NCI-H774 (cell line): ENCODE data around the gene ASB18.
A peak's percentile ranks its signal among the peaks of the same experiment; 100 is the strongest.

ENCODE experiments used
- DNase-seq: peaks from one replicate; lab custom pipeline; 2025; lab: John Stamatoyannopoulos, UW

The ASB18 gene

DNA sequence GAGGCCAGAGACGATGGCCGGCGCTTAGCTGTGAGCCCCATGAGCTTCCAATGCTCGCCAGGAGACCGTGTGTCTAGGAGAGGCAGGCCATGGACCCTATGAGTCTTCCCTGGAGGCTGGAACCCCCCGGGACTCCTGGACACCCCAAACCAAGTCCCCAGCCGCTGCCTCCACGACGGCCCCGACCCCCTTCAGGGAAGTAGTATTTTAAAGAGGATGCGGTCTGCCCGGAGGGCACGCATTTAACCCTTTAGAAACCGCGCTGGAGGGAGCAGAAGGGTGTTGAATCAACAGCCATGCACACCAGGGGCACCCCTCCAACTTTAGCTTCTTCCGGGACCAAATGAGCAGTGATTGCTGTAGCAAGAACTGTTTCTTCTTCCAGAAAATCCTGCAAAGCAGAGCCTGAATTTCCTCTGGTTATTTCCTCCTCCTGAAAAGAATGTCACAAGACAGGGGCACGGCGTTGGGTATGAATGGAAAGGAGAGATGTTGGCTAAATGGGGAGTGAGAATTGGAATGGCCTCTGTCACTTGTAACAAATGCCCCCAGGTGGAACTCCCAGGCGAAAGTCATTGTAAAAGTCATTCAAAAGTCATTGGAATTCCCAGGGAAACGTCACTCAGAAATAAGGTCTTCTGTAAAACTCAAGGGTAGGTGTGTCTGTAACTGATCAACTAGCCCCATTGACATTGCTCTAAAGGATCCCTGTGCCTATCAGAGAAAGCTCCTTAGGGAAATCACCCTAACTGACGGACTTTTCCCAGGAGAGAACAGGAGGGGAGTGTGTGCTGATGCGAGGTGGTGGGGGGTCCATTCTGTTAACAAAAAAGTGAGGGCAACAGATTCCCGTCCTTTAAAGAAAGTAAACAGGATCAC lies 90.2 kb downstream of the ASB18 start:
- no peak for DNase-seq

DNA sequence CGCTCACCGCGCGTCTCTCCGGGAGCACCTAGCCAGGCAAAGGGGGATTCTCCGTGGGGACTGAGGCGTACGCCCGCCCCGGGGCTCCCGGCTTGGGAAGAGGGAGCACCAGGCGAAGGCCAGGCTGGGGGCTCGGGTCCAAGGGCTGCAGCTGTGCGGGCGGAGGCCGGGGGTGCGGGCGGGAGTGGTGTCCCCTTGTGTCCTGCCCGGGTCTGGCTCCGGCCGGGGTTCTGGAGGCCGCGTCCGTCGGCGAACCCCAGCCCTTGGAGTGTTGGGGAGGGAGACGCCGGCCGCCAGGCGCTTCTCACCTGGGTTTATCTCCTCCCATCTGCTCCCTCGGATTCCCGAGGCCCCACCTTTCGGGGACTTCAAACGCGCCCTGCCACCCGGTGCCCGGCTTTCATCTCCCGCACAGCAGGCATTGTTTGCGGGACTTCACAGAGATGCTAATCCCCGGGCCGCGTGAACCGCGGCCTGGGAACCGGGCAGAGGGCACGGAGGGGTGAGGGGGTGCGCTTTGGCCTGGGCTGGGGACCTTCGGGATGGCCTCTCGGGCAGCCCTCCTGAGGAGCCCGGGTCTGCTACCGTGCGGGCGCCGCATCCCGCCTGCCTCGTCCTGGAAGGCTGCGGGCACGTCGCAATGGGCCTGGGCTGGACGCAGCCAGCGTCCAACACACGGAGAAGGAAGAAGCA lies 91.0 kb downstream of the ASB18 start:
- no peak for DNase-seq

DNA sequence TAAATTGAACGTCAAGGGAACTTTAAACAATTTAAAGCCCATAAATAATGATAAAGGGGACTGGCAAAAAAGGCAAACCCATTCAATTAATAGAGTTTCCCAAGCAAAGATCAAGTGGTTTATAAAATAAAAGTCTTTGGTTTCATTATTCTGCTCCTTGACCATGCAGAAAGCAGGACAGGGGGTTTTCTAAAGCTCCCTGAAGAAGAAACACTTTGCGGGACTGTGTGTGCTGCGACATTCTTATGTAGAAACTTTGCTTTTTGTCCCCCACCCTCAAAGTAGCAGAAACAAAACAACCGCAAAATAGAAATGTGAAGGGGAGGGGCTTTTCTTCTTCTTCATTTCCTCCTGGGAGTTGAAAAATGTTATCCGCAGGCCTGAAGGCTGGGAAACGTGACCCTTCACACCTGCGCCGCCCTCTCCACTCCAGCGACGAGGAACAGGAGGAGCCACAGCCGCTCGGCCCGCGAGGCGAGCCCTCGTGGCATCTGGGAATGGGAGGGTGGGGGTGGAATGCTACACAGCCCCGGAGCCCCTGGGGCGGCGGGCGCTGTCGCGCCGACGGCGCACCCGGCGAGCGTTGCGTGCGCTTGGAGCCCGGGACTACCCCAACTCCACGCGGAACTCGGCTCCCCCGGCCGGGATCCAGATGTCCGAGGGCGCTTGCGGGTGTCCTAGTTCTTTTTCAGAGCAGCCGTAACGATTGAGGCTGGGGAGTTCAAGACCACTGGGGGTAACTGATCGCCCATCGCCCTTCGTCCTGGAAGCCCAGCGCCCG lies 91.8 kb downstream of the ASB18 start:
- no peak for DNase-seq

DNA sequence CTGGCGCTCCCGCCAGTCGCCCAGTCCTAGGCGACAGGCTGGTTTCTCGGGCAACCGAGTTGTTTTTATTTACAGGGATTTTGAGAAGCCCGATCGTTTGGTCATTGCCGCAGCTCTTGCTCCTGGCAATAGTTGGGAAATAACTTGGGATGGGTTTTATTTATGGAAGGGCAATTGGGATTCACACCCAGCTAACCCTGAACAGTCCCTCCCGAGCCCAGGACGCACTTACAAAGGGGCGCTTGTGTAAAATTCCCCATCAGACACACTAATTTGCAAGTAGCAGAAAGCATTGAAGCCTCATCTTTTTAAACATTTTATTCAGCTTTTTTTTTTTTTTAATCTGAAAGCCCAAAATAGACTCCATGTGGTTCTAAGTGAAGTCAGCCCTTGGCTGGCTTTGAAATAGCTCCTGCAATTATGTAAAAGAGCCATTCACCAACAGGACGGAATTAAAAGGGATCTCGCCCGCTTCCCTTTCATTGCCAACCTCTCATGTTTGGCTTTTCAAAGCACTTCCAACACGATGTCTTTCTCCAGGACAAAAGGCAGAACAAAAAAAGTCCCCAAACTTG lies 92.4 kb downstream of the ASB18 start:
- DNase-seq: no peak

DNA sequence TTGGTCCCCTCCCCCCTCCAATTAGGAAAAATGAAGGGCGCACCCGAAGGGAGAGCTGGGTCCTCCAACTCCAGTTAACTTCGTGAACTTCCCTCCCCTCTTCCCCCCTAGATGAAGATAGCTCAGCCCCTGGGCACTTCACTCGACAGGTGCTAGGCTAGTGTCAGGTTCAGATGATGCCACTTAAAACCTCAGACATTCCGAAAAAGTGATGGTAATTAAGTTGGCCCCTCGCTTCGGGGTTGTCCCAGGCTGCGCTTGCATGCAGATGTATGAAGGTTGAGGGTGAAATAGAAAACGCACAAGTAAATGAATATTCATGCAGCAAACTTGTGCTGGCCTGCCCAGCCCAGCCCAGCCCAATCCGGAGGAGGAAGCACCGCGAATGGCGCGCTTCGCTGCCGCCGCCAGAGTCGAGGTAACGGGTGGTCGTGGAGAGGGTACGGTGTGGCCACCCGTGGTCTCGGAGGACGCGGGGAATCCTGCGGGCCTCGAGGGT lies 93.0 kb downstream of the ASB18 start:
- DNase-seq: no peak

DNA sequence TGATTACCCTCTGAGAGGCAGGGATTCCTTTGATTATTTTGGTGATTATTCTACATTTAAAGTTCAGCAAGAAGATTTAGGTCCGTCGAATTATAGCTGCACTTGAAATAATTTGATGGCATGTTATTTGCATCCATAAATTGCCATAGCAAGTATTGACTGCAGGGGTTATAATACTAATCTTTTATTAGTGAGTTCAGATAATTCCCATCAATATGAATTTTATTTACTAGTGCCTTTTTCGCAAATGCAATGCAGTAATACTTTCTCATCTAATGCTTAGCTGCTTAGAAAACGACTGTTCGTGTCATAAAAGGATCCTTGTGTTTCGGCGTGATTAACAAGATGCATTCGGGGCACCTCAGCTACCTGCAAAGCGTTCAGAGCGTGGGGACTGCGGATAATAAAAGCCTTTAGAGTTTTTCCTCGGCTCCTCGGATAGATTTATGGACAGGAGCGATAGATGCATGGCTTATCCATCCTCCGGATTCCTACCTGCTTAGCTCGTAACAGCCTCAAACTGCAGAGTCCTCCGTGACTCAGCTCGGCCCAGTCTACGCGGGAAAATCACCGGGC lies 93.5 kb downstream of the ASB18 start:
- DNase-seq: no peak

DNA sequence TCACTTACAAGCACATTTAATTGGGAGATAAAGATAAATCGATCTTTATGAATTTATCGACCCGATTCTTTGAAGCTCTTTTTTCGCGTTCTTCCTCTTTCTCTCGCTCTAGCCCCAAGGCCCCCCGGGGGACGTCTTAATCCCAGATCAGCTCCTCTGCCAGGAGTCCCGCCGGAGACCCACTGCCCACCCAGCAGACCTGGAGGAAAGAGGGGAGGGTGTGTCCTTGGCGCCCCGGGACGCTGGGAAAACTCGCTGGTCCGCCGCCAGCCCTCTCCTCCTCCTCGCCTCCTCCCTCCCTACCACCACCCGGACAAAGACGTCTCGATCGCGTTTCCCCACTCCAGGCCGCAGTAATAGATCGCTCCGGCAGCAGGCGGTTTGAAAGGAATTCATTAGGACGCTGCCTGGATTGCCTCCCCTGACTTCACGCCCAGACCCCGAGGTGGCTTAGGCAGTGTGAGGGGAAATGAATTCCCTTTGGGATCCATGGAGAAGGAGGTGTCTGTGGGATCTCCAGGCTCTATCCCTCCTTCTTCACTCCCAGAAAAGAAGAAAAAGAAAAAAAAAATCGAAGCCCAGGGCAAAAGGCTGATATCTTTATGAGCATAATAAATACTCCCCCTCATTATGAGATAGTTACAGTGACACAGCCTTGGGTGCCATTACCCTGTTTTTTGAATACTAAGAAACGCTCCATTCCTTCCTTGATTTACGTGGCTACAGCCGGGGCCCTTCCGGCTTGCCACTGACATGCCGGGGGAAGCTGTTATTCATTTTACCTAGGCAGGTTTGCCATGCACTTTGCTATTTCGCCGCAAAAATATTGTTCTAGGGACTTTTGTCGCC lies 94.2 kb downstream of the ASB18 start:
- DNase-seq: no peak

DNA sequence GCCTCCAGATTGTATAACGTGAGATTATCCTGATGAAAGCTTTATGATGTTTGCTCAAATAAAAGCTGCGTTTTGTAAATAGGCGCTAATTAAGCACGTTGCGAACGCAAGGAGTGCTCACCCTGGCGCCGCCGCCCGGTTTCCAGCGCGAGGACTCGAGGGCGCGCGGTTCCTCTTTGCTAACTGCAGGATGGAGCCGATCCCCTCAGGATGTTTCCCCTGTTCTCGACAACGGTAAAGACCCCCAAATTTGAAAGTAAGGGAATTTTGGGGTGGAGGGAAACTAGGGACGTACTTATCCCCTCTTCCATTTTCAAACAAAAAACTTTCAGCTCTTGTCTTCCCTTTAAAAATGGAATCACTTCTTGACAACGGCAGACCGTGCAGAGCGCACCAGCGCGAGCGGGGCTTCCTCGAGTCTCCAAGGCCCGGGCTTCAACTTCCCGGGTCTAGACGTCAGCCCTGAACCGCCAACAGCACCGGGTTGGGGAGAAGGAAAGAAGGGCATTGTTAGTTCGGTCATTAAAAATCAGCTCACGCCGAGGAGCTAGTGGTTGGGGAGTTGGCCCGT lies 95.0 kb downstream of the ASB18 start:
- no peak for DNase-seq

DNA sequence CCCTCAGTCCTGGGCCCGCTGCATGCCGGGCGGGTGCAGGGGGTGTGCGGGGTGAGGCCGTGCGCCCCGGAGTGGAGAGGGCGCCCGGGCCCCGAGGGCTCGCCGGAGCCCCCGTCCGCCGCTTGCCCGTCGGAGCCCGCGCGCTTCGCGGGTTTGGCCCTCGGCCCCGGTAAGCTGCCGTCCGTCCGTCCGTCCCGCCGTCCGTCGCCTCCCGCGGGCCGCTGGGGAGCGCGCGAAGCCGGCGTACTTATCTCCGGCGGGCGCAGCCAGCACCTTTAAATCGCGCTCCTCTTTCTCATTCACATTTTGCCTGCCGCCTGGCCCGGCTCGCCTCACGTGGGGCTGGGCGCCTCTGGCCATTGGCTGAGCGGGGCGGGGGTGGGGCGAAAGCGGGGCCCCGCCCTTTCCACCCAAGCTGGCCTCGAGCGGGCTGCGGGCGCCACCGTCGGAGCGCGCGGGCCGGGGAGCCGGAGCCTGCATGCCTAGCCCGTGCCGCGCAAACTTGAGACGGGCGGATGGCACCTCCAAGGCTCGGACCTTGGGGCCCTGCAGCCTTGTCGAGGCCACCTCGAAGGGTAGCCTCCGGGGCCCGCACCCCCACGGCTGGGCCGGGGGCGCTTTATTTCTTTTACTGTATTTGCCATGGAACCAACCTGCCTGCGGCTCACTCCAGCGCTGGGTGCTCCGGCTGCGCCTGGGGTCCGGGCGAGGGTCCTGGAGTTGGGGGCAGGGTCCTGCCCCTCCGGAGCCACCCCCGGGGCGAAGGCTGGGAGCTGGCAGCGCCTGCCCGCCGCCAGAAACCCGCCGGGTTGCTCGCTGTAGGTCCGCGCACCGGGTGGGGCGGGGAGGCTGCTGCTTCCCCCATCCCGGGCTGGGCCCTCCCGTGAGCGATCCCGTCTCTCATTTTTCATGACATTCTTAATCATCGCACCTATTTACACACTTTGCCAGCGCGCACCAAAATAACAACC lies 95.8 kb downstream of the ASB18 start, which contains the start of gene GBX2:
GBX2 (minus strand) TSS at position 277 of the 971 bp plus-strand sequence. CDS start 415 bp downstream, outside the sequence.
- DNase-seq: peak; percentile 63

DNA sequence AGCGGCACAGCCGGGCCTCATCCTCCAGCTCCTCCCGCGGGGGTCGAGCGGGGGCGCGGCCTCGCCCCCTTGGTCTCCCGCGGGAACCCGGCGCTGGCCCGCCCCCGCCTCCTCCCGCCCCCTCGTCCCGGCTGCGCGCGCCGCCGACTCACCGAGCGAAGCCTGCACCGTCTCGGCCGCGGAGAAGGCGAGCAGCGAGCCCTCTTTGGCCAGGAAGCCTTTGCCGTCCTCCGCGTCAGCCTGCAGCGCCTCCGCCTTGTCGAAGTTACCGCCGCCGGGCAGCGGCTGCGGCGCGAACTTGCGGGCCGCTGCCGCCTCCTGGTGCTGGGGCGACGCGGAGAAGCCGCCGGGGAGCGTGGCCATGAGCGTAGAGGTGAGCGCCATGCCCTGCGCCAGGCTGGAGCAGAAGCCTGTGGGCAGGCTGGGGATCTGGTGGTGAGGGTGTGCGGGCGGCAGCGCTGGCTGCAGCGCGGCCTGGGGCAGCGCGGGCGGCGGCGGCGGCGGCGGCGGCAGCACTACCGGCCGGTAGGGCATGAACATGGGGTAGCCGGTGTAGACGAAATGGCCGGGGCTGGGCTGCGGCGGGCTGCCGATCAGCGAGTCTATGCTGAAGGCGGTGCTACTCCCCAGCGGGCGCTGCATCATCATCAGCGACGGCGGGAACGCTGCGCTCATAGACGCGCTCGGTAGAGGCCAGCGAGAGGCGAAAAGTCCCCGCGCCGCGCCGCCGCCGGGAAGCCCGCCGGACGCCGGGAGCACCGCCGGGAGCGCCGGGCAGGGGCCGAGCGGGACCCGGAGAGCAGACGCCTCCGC lies 96.7 kb downstream of the ASB18 start:
- DNase-seq: no peak

DNA sequence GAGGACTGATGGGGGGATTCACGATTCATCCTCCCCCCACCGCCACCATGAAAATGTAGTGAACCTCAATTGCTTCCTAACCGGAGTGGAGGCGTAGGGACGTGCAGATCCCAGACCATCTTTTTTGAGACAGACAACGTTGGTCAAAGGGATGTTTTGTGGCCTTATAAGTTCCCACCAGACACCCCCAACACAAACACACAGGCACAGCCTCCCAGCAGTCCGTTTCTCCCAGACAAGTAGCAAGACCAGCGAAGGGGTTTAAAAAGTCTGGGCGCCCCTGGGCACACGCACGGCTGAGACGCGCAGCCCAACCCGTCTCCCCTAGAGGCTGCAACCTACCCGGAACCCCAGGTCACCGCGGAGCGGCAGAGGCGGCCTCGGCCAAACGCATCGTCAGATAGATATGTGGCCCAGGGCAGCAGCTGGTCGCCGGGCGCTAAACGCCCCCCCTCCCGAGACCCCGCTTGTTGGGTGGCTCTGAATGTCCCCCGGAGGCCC lies 97.4 kb downstream of the ASB18 start:
- no peak for DNase-seq

DNA sequence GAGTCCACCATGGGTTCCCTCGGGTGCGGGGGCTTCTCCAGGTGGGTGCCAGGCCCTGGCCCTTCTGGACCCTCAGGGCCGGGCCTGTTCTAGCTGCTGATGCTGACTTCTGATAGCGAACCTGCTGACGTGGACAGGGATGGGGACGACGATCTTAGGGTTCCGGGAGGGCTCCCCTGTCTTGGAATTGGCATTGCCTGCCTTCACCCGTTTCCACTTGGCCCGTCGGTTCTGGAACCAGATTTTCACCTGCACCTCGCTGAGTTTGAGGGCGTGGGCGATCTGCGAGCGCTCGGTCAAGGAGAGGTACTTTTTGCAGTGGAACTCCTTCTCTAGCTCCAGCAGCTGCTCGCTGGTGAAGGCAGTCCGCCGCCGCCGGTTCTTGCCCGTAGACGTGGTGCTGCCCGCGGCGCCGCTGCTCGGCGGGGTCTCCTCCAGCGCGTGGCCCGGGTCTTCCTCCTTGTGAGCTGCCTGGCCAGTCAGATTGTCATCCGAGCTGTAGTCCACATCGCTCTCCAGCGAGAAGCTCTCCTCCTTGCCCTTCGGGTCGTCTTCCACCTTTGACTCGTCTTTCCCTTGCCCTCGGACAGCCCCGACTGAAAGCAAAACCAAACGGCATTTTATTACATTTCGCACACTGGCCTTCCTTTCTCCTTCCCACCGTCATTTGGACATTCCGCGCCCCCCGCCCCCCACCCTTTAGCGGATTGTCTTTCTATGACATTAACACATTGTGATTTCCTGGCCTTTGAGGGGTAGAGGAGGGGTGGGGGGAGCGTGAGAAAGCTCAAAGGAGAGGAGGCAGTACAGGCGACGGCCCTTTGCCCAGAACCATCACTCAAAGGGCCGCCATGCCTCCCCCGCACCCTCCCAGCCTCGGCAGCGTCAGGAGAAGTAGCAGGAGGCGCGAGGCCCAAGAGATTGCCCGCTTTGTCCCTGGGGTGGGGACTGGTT lies 98.1 kb downstream of the ASB18 start:
- DNase-seq: no peak

DNA sequence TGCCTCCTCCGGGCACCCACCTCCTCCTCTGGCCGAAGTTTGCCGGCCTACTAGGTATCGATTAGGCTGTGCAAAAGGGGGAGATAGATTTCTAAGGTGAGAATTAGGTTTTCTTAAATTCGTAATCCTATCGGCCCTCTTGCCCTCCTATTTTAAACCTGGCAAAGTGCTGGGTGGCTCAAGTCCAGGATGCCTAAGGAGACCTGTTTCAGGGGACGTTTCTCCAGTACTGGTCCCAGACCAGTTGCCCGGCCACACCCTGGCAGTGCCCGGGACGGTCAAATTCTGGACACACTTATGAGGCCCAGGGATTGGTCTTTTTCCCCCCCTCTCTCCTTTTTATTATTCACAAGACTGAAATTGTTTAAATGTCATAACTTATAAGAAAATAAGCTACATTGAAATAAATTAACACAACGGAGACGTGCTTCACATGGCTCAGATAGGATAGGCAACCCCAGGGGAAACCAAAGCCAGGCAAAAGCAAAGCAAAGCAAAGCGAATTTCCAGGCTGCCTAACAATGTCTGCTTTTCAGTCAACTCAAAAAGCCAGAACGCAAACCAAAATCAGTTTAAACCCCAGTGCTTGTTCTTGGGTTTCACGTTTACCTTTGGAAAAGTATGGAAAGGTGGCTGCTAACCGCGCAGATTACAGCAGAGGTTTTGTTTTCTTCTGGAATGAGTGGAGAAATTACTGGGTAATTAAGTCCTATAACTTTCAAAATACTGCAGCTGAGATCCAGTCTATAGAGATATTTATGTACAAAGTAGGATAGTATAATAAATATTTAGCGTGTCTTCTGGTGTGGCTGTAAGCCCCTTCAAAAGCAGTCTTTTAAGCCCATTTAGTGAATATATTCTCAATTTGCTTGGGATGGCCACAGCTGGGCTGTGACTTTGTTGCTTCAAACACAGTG lies 99.0 kb downstream of the ASB18 start:
- no peak for DNase-seq

DNA sequence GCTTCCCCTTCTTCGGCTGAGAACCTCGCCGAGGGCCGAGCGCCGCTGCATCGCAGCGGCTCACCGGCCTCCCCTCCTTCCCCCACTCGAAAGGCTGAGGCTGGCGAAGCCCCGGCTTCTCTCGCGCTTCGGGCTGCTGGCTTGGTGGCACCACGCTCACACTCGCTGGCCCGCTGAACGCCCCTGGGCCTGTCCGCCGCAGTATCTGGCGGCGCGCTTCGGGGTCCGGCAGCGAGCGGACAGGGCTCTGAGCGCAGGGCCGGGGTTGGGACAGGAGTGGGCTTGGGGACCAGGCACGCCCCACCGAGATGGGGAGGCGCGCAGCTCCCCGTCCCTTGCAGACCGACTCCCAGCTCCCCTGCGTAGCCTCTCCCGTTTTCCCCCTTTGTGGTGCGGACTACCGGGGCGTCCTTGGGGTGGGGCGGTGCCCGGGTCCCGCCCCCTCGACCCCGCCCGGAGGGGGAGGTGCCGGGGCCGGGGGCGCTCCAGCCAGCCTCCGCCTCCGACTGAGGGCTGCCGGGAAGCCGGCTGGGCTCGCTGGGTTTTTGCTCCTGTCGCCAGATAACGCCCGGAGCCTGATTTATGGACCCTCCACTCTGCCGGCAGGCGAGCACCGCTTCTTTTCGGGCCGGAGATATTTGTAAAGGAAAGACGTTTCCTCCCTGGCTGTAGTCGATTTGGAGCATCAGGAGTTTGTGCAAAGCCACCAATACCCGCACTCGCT lies 99.8 kb downstream of the ASB18 start:
- no peak for DNase-seq
